ENCODE results near the gene BLCAP.

The BLCAP gene

GRCh38 chr20:37529968-37530600, 2.4 kb upstream of the BLCAP start:
- H3K4me3 ChIP-seq (ENCODE audit: low read length): no peak overlapping the region
- no peak for DNase-seq (ENCODE audit: low read depth)
- no peak for TF ChIP-seq CTCF (IDR thresholded peaks at IDR 0.05; ENCODE audit: insufficient read depth, low read depth, low read length, missing control alignments)

DNA sequence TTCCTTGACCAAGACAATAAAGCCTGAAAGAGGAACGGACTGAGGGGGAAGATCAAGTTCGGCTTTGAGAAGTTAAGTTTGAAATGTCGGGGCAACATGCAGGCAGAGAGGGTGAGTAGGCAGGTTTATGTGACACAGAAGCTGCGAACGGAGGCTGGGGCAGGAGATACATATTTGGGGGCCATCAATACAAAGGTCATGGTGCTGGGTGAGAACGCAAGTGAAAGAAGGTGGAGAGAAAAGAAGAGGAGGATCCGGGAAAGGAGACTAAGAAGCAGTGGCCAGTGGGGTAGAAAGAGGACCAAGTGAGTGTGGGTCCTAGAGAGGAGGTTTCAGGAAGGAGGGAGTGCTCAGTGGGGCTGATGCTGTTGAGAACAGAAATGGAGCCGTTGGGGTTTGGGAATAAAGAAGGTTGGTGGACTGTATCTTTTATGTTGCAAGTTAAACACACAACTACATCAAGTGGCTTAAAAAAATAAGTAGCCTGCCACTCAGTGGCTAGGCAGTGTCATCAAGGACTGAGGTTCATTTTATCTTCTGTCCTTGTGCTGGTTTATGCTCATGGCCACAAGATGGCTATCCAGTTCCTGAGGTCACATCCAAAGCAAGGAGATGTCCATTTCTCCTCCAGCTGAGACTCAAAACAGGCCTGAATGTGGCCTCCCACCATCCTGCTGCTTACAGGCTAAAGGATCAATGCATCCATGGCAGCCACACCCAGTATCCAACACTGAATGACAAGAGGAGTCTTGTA, 1.7 kb upstream of the BLCAP start:
- DNase-seq (ENCODE audit: low read depth): no peak

GRCh38 chr20:37528446-37529213, 954 bp upstream of the BLCAP start:
- DNase-seq (ENCODE audit: low read depth): peak; percentile 46

More for the DNA sequence above, 1.7 kb upstream of the BLCAP start:
- no peak for TF ChIP-seq CTCF (IDR thresholded peaks at IDR 0.05; ENCODE audit: insufficient read depth, low read depth, low read length, missing control alignments)
- H3K4me3 ChIP-seq (ENCODE audit: low read length): no peak overlapping the region

DNA sequence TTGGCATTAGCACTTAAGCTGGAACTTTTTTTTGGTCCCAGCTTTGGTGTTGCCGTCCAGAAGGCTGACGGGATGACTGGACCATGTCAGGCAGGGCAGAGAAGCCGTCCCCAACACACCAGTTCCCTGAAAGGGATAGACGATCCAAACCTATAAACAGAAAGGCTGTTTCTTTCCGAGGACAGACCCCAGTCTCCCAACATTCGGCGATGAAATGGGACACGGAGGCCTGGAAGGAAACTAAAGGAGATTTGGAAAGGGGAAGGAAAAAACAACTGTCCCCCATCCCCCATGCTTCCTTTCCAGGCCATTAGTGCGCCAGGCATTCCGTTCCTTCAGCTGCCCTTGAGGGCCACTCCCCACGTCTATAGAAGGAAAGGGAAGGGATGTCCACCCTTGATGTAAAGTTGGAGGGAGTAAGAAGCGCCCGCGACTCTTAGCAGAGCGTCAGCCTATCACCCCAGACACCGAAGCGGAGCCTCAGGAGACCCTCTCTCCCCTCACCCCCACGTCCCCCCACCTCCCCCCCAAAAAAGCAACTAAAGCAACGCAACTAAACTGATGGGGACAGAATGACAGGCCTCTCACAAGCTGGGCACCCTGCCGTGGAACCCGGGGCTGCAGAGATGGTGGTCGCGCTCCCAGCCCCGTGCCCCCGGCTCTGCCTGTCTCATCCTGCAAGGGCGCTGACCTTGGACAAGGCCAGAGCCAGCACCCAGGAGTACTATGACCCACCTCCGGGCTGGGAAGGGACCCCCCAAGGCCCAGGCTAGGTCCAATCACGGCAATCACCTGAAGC, 638 bp downstream of the BLCAP start:
- no peak for TF ChIP-seq CTCF (IDR thresholded peaks at IDR 0.05; ENCODE audit: insufficient read depth, low read depth, low read length, missing control alignments)
- DNase-seq (ENCODE audit: low read depth): peak; percentile 53
- H3K4me3 ChIP-seq (ENCODE audit: low read length): peak overlapping the region; percentile 96

More at GRCh38 chr20:37528446-37529213, 954 bp upstream of the BLCAP start:
- no peak for TF ChIP-seq CTCF (IDR thresholded peaks at IDR 0.05; ENCODE audit: insufficient read depth, low read depth, low read length, missing control alignments)
- peak overlapping the region; percentile 96 for H3K4me3 ChIP-seq (ENCODE audit: low read length)

DNA sequence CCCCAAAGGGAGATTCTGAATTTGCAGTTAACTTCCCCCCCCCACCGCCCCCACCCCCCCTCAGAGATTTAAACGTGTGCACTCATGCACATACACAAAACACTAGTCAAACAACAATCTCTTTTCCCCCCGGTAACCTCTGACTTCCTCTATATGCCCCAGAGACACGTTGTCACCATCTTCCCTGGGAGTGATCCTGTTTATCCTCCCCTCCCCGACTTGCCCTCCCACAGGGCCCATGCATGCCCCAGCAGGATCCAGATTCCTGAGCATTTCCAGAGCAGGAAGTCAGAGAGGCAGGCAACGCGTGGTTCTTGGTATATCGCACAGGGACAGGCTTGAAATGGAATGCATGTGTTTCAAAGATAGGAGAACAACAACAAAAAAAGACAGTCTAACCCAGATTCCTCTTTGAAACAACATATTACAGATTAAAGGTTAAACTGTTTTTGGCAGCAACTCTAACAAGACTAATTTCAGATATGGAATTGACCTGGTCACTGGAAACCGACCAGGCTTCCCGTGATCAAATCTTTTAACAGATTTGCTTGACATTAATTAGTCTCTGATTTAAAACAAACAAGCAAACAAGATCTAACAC, 1.3 kb downstream of the BLCAP start:
- peak; percentile 97 for DNase-seq (ENCODE audit: low read depth)

More for the DNA sequence above, 1.3 kb downstream of the BLCAP start:
- no peak for TF ChIP-seq CTCF (IDR thresholded peaks at IDR 0.05; ENCODE audit: insufficient read depth, low read depth, low read length, missing control alignments)
- peak overlapping the region; percentile 96 for H3K4me3 ChIP-seq (ENCODE audit: low read length)

Data from epithelial cell of esophagus (primary cell).